IgD-negative memory B cell (primary cell): ENCODE results near the gene NTHL1. TPM values are rescaled to one million over a fixed set of nuclear protein-coding genes. Genes with fewer than 3 reads are reported as not detected.

Experiments used
- H3K27ac Mint-ChIP-seq, 3 donors: one replicate each; pipeline ENCODE4 v1.8.0; 2020 to 2022; ENCODE audit warnings: mild to moderate bottlenecking in 3 of 3, mixed read lengths in 3 of 3, moderate library complexity in 1 of 3
- H3K27me3 Mint-ChIP-seq: one replicate; pipeline ENCODE4 v1.8.0; 2021; ENCODE audit warnings: mixed read lengths
- H3K36me3 Mint-ChIP-seq: one replicate; pipeline ENCODE4 v1.8.0; 2020; ENCODE audit warnings: mild to moderate bottlenecking, mixed read lengths
- H3K4me1 Mint-ChIP-seq, 3 donors: one replicate each; pipeline ENCODE4 v1.8.0; 2020 to 2022; ENCODE audit warnings: mixed read lengths in 3 of 3, mild to moderate bottlenecking in 1 of 3
- H3K4me3 Mint-ChIP-seq, 4 donors: one replicate each; pipeline ENCODE4 v1.8.0; 2020 to 2022; ENCODE audit warnings: mild to moderate bottlenecking in 4 of 4, mixed read lengths in 4 of 4, moderate library complexity in 3 of 4
- H3K9me3 Mint-ChIP-seq, 3 donors: one replicate each; pipeline ENCODE4 v1.8.0; 2020 to 2021; ENCODE audit warnings: mixed read lengths in 3 of 3, mild to moderate bottlenecking in 1 of 3
- polyA plus RNA-seq: library from polyadenylated mRNA; unstranded; fragments of 300-500 nt; fragmentation: Illumina TruSeq; gene quantifications from one replicate; pipeline ENCODE4 v1.2.3, GENCODE V29; 2021

The NTHL1 gene
- polyA plus RNA-seq, 1 donor from 2014 or later: 35.2 TPM

DNA sequence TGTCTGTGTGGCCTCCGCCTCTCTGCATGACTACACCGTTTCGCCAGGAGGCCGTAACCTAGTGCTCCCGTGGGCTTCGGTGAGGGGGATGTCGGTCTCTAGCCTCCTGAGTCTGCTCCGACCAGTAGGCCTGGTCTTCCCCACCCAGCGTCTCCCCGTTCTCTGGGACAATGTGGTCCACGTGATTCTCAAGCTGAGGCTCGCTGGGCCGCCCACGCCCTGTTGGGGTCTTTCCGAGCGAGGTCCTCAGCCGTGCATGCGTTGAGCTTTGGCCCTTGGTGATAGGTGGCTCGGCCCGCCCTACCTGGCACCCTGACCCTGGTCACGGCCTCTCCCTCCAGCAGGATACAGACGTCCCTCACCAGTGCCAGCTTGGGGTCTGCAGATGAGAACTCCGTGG is 31.1 kb upstream of the NTHL1 start:
- no peaks in the 10 kb centered on the region for H3K27me3 Mint-ChIP-seq
- no peaks in the 10 kb centered on the region for H3K4me1 Mint-ChIP-seq
- H3K9me3 Mint-ChIP-seq: no peaks in the 10 kb centered on the region
- H3K36me3 Mint-ChIP-seq: peaks cover 2% of the 10 kb centered on the region
- H3K27ac Mint-ChIP-seq: no peak overlapping the region
- H3K4me3 Mint-ChIP-seq: no peak overlapping the region

- Mint-ChIP-seq H3K4me1 (no peaks in the 10 kb centered on the region), H3K36me3 (peaks cover 1% of the 10 kb centered on the region), H3K27ac (no peak overlapping the region), H3K4me3 (no peak overlapping the region), H3K9me3 (no peaks in the 10 kb centered on the region), H3K27me3 (no peaks in the 10 kb centered on the region)
Observed at GRCh38 chr16:2078096-2078495, 30.5 kb upstream of the NTHL1 start.

GRCh38 chr16:2077696-2078095 is 30.1 kb upstream of the NTHL1 start:
- Mint-ChIP-seq H3K27ac (no peak overlapping the region), H3K4me3 (no peak overlapping the region), H3K9me3 (no peaks in the 10 kb centered on the region), H3K36me3 (no peaks in the 10 kb centered on the region), H3K27me3 (no peaks in the 10 kb centered on the region), H3K4me1 (no peaks in the 10 kb centered on the region)

- Mint-ChIP-seq H3K27ac (no peak overlapping the region), H3K4me1 (no peaks in the 10 kb centered on the region), H3K4me3 (no peak overlapping the region), H3K27me3 (no peaks in the 10 kb centered on the region), H3K36me3 (no peaks in the 10 kb centered on the region), H3K9me3 (no peaks in the 10 kb centered on the region)
Observed at GRCh38 chr16:2077016-2077415, 29.4 kb upstream of the NTHL1 start.

- Mint-ChIP-seq H3K36me3 (no peaks in the 10 kb centered on the region), H3K4me1 (no peaks in the 10 kb centered on the region), H3K4me3 (no peak overlapping the region), H3K27ac (no peak overlapping the region), H3K9me3 (no peaks in the 10 kb centered on the region), H3K27me3 (no peaks in the 10 kb centered on the region)
Observed at GRCh38 chr16:2076072-2076865, 28.6 kb upstream of the NTHL1 start.

- no peak overlapping the region for H3K4me3 Mint-ChIP-seq
- H3K9me3 Mint-ChIP-seq: no peaks in the 10 kb centered on the region
Observed at GRCh38 chr16:2075631-2076030, 28.0 kb upstream of the NTHL1 start.

GRCh38 chr16:2074071-2074470 is 26.4 kb upstream of the NTHL1 start:
- no peaks in the 10 kb centered on the region for H3K36me3 Mint-ChIP-seq
- no peaks in the 10 kb centered on the region for H3K4me1 Mint-ChIP-seq
- no peak overlapping the region for H3K4me3 Mint-ChIP-seq
- no peaks in the 10 kb centered on the region for H3K27me3 Mint-ChIP-seq
- no peaks in the 10 kb centered on the region for H3K9me3 Mint-ChIP-seq
- no peak overlapping the region for H3K27ac Mint-ChIP-seq

More at GRCh38 chr16:2075631-2076030, 28.0 kb upstream of the NTHL1 start:
- Mint-ChIP-seq H3K27me3 (no peaks in the 10 kb centered on the region), H3K4me1 (no peaks in the 10 kb centered on the region), H3K36me3 (no peaks in the 10 kb centered on the region), H3K27ac (no peak overlapping the region)

GRCh38 chr16:2072926-2073325 is 25.3 kb upstream of the NTHL1 start:
- no peaks in the 10 kb centered on the region for H3K4me1 Mint-ChIP-seq
- peaks cover 2% of the 10 kb centered on the region for H3K36me3 Mint-ChIP-seq
- no peaks in the 10 kb centered on the region for H3K9me3 Mint-ChIP-seq
- H3K4me3 Mint-ChIP-seq: no peak overlapping the region
- H3K27ac Mint-ChIP-seq: no peak overlapping the region
- no peaks in the 10 kb centered on the region for H3K27me3 Mint-ChIP-seq

DNA sequence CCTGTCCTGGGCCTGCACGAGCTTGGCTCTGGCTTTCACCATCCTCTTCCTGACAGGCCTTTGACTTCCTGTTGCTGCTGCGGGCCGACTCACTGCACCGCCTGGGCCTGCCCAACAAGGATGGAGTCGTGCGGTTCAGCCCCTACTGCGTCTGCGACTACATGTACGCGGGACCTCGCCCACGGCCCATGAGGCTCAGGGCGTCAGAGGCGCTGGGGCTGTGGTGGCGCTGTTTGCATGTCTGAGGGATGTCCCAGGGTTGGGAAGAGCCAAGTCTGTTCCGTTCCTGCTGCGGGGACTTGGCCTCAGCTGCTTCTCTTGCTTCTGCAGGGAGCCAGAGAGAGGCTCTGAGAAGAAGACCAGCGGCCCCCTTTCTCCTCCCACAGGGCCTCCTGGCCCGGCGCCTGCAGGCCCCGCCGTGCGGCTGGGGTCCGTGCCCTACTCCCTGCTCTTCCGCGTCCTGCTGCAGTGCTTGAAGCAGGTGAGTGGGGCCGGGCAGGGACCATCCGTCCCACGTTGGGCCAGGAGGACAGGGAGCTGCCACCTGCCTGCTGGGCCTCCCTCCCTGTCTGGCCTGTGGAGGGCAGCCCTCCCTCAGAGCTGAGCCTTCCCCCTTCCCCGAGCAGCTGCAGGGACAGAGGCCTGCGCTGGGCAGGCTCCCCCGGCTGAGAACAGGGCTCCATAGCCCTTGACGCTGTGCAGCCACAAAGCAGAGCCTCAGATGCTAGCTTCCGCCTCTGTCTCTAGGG is 24.0 kb upstream of the NTHL1 start:
- no peaks in the 10 kb centered on the region for H3K4me1 Mint-ChIP-seq
- no peaks in the 10 kb centered on the region for H3K9me3 Mint-ChIP-seq
- H3K27ac Mint-ChIP-seq: no peak overlapping the region
- H3K36me3 Mint-ChIP-seq: peaks cover 2% of the 10 kb centered on the region
- no peak overlapping the region for H3K4me3 Mint-ChIP-seq
- H3K27me3 Mint-ChIP-seq: no peaks in the 10 kb centered on the region

GRCh38 chr16:2070576-2071453 is 23.2 kb upstream of the NTHL1 start:
- Mint-ChIP-seq H3K4me1 (no peaks in the 10 kb centered on the region), H3K27me3 (no peaks in the 10 kb centered on the region), H3K27ac (no peak overlapping the region), H3K9me3 (peaks cover 0 to 2% (median 0%) of the 10 kb centered on the region in 3 donors), H3K36me3 (peaks cover 4% of the 10 kb centered on the region), H3K4me3 (no peak overlapping the region)

DNA sequence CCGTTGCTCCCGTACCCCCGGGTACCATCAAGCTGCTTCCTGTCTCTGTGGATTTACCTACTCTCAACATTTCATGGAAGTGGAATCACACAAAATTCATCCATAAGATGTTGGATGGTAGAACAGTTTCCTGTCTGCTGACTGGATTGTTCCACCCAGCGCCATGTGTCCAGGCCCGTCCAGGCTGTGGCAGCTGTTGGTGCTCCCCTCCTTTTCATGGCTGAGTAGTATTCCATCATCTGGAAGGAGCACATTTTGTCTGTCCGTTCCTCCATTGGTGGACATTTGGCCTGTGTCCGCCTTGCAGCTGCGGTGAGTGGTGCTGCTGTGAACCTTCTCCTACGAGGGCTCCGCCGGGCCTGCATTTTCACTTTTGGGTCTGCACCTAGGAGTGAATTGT is 18.5 kb upstream of the NTHL1 start:
- H3K27ac Mint-ChIP-seq: no peak overlapping the region

GRCh38 chr16:2064368-2064945 is 16.8 kb upstream of the NTHL1 start:
- Mint-ChIP-seq H3K27ac (no peak overlapping the region), H3K4me1 (no peaks in the 10 kb centered on the region), H3K36me3 (peaks cover 6% of the 10 kb centered on the region)

More for the DNA sequence above, 18.5 kb upstream of the NTHL1 start:
- Mint-ChIP-seq H3K4me1 (no peaks in the 10 kb centered on the region), H3K9me3 (peaks cover 0 to 2% (median 0%) of the 10 kb centered on the region in 3 donors), H3K27me3 (no peaks in the 10 kb centered on the region), H3K36me3 (peaks cover 6% of the 10 kb centered on the region), H3K4me3 (no peak overlapping the region)

GRCh38 chr16:2063861-2064260 is 16.2 kb upstream of the NTHL1 start:
- H3K27ac Mint-ChIP-seq: no peak overlapping the region
- peaks cover 0 to 2% (median 0%) of the 10 kb centered on the region in 3 donors for H3K9me3 Mint-ChIP-seq
- H3K36me3 Mint-ChIP-seq: peaks cover 6% of the 10 kb centered on the region
- no peaks in the 10 kb centered on the region for H3K4me1 Mint-ChIP-seq
- H3K27me3 Mint-ChIP-seq: no peaks in the 10 kb centered on the region
- no peak overlapping the region for H3K4me3 Mint-ChIP-seq

More at GRCh38 chr16:2064368-2064945, 16.8 kb upstream of the NTHL1 start:
- Mint-ChIP-seq H3K27me3 (no peaks in the 10 kb centered on the region), H3K9me3 (peaks cover 0 to 2% (median 0%) of the 10 kb centered on the region in 3 donors), H3K4me3 (no peak overlapping the region)

GRCh38 chr16:2062801-2063200 is 15.2 kb upstream of the NTHL1 start:
- Mint-ChIP-seq H3K36me3 (peaks cover 6% of the 10 kb centered on the region), H3K4me1 (no peaks in the 10 kb centered on the region), H3K4me3 (no peak overlapping the region)

More at GRCh38 chr16:2062801-2063200, 15.2 kb upstream of the NTHL1 start:
- H3K27me3 Mint-ChIP-seq: no peaks in the 10 kb centered on the region
- H3K27ac Mint-ChIP-seq: no peak overlapping the region
- H3K9me3 Mint-ChIP-seq: peaks cover 0 to 2% (median 0%) of the 10 kb centered on the region in 3 donors
